VCaP (cell line): ENCODE results near the gene SMAD5.

Experiments
- H3K27ac ChIP-seq: fragments of 450-650 bp; 2 replicates; pipeline ENCODE4 v1.5.1; 2017
- TF ChIP-seq, protein P1 (sequence below): fragments of 450-650 bp; conservative IDR thresholded peaks from 2 replicates; pipeline ENCODE4 v1.5.1; 2017; ENCODE audit warnings: mild to moderate bottlenecking, moderate library complexity

Gene SMAD5

DNA sequence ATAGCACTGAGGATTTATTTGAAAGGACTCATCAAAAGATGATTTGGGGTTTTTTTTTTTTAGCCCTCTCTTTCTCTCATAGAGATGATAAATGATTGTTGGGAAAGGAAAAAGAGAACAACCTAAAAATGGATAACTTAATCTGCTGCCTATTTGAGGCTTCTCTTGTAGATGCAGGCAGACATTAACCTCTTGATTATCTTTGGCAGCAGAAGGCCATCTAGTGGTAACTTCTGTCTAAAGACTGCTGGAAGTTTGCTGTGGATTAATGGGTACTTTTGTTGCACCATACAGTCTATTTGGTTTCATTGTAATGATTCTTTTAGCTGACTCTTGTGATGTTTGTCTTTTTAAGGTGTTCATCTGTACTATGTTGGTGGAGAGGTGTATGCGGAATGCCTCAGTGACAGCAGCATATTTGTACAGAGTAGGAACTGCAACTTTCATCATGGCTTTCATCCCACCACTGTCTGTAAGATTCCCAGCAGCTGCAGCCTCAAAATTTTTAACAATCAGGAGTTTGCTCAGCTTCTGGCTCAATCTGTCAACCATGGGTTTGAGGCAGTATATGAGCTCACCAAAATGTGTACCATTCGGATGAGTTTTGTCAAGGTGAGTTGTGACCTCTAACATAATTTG, 41.5 kb downstream of the SMAD5 start:
- H3K27ac ChIP-seq, result no peak overlapping the region

DNA sequence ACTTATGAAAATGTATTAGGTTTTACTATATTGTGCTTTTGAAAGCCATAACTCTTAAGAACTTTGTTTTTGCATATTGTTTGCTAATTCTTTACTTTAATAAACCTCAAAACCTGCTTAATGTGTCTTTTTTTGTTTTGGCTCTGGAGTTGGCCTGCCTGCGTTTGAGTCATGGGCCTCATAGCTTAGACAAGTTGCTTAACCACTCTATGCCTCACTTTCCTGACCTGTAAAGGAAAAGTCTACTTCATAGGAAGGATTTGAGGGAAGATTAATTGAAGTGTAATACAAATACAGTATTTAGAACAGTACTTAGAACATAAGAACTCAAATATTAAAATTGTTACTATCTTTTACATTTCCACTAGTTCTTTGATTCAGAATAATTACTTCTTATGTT, 50.0 kb downstream of the SMAD5 start:
- TF ChIP-seq, protein P1, sequence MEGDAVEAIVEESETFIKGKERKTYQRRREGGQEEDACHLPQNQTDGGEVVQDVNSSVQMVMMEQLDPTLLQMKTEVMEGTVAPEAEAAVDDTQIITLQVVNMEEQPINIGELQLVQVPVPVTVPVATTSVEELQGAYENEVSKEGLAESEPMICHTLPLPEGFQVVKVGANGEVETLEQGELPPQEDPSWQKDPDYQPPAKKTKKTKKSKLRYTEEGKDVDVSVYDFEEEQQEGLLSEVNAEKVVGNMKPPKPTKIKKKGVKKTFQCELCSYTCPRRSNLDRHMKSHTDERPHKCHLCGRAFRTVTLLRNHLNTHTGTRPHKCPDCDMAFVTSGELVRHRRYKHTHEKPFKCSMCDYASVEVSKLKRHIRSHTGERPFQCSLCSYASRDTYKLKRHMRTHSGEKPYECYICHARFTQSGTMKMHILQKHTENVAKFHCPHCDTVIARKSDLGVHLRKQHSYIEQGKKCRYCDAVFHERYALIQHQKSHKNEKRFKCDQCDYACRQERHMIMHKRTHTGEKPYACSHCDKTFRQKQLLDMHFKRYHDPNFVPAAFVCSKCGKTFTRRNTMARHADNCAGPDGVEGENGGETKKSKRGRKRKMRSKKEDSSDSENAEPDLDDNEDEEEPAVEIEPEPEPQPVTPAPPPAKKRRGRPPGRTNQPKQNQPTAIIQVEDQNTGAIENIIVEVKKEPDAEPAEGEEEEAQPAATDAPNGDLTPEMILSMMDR, result no peak
- no peak overlapping the region for H3K27ac ChIP-seq

More for the DNA sequence above, 41.5 kb downstream of the SMAD5 start:
- TF ChIP-seq, protein P1, result peak; percentile 84

DNA sequence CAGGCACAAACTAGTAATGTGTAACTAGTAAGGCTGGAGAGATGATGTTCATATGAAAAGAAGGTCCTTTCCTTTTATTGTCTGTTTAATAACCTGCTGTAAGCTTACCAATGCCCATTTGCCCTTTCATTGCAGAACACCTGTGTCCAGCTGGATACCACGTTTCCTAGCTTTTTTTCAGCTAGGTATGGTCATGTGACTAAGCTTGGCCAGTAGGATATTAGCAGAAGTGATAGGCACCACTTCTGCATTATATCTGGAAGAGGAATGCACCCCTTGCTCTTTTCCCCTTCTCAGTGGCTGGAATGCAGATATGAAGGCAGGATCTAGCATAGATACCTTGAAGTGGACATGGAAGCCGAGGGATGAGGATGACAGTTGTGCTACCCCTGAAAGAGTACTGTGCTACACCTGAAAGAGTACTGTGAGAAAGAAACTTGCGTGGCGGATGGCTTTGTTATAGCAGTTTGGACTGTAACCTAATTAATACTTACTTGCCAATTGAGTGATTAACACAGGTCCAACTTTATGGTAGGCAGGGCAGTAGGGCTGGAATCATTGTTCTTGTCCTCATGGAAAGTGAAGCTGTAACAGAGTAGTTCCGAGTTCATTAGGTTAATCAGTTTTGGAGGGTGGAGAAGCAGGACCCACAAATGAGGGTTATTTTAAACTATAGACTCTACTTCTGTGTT, 53.5 kb downstream of the SMAD5 start:
- H3K27ac ChIP-seq, result peak overlapping the region; percentile 23; the same call in 1 of the 2 replicates

DNA sequence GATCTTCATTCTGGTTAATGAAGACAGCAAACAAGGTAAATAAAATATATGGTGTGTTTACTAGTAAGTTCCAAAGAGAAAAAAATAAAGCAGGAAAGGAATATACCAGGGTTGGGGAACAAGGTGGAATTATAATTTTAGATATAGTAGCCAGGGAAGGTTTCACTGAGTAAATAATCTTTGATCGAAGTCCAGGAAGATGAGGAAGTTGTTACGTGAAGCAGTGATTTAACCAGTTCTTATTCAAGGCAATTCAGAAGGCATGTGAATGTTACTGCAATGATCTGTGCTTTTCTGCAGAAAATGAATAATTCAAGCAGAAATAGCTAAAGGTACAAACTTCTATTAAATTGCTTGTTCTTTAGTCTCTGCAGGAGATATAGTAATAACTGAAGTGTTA, 54.2 kb downstream of the SMAD5 start:
- H3K27ac ChIP-seq, result peak overlapping the region; percentile 23; the same call in 1 of the 2 replicates
- TF ChIP-seq, protein P1, result no peak

More for the DNA sequence above, 53.5 kb downstream of the SMAD5 start:
- TF ChIP-seq, protein P1, result no peak

DNA sequence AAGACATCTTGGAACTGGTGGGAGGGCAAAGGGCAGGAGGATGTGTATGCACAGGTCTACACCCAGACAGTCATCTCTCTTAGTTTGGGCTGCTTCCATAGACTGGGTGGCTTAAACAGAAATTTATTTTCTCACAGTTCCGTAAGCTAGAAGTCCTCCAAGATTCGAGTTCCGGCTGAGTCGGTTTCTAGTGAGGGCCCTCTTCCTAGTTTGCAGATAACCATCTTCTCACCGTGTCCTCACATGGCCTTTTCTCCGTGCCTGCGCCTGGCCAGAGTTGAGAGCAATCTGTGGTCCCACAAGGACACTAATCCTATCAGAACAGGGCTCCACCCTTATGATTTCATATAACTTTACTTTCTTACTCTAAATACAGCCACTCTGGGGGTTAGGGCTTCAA, 56.2 kb downstream of the SMAD5 start:
- TF ChIP-seq, protein P1, result no peak
- no peak overlapping the region for H3K27ac ChIP-seq

DNA sequence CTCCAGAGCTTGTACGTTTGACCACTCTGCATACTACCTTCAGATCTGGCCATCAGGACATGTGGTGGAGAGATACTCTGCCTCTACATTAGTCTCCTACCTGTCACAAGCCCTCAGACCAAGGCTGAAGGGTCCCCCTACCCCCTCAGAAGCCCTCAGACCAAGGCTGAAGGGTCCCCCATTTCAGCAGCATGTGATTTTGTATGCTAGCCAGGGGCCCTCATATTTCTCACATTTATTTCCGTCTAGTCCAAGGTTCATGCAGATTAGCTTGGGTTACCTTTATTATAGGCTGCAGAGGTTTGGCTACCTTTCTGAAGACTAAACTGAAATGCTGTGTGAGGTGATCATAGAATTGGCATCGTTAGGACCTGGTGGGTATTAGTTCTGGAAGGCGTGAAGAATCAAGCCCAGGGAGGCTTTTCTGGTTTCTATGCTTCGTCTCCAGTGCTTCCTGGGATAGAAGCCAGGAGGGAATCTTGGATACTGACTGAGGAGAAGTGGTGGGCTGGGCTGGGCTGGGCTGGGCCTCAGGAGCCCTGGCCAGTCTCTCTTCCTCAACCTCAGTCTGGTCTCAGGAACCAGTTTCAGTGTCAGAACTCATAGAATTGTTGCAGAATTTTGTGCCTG, 57.6 kb downstream of the SMAD5 start:
- TF ChIP-seq, protein P1, result no peak
- H3K27ac ChIP-seq, result no peak overlapping the region

DNA sequence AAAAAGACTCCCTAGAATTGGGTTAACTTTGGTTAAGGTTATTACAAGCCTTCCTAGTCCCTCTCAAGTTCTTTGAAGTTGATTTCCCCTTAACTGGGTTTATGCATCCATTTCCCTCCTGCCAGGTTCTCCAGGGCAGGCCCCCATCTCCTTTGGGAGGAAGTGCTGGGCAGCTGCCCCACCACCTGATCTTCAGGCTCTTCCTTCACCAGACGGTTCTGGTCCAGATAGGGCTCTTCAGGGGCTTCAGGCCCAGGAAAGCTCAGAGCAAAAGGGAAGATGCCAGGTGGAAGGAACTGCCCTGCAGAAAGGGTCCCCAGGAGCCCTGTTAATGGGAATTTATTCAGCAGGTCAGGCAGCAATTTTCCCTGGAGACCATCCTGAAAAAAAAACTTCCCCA, 58.3 kb downstream of the SMAD5 start:
- no peak overlapping the region; the same call in 1 of the 2 replicates for H3K27ac ChIP-seq
- TF ChIP-seq, protein P1, result no peak
